GM19238 (cell line): ENCODE measurements around the gene KLHDC3.
"Not testable (repeated sequence)": the region's sequence is repeated elsewhere in the genome, so short reads cannot be mapped to it uniquely, and the experiment has no call there.

Source experiments
- DNase-seq: peaks from one replicate; pipeline ENCODE4 v3.0.0; 2011; ENCODE audit warnings: low spot score; ENCODE audit not compliant: insufficient read length

KLHDC3 gene

DNA sequence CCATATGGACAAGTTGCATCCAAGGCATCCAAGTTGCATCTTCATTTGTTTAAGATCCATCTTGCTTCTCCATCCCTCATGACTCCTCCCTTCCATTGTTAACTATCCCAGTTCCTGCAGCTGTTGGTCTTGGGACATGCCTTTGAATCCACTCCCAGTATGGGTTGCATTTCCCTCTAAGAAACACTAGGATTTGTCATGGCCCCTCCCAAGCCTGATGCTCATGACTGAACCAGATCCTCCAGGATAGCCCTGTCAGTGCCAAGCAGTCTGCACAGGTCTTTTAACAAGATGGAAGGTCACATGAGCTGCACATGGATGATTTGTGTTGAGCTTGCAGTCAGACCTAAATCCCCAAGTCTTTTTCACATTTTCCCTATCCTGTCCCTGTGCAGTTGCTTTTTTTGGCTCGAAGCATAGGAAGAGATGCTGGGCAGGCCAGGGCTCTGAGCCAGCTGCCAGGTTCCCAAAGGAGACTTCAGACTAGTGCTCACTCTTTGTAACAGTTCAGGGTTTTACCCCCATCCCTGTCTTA, 25.5 kb upstream of the KLHDC3 start:
- no peak for DNase-seq

DNA sequence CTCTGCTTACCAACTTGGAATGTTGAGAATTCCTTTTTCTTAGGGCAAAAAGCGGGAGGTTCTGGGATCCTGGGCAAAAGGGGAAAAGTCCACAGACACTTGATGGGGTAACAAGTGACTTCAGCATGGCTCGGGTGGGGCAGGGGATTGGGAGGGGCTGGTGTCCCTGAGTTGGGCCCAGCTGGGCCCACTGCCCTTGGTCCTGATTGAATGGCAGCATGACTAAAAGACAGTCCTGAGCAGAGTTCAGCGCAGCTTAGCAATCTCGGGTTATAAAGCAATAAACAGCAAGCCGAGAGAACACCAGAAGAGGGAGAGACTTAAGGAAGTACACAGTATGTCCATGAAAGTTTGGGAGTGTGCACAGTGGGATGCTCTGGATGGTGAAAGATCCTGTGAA, 24.1 kb upstream of the KLHDC3 start:
- no peak for DNase-seq

DNA sequence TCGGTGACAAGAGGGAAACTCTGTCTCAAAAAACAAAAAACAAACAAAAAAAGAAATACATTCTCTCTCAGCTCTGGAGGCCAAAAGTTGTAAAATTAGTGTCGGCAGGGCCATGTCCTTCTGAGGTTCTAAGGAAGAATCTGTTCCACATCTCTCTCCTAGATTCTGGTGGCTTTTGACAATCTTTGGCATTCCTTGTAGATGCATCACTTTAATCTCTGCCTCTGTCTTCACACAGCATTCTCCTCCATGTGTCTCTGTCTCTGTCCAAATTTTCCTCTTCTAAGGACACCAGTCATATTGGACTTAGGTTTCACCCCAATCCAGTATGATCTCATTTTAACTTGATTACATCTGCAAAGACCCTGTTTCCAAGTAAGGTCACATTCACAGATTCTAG, 20.6 kb upstream of the KLHDC3 start:
- no peak for DNase-seq

DNA sequence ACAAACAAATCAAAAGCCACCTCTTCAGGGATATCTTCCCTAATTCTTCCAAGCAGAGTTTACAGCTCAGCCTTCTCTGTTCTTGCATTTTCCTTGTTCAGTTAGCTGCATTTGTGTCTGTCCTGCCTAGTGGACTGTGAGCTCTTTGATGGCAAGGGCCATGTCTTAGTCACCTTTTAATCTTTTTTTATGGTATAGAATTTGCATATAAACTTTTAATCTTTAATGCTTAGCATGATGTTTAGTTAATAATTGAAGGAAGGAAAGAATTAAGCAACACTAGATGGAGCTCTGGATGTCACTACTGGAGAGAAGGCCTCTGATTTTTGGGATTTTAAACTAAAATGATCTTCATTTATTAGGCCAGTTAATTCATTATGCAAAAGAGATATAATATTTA, 17.5 kb upstream of the KLHDC3 start:
- no peak for DNase-seq

DNA sequence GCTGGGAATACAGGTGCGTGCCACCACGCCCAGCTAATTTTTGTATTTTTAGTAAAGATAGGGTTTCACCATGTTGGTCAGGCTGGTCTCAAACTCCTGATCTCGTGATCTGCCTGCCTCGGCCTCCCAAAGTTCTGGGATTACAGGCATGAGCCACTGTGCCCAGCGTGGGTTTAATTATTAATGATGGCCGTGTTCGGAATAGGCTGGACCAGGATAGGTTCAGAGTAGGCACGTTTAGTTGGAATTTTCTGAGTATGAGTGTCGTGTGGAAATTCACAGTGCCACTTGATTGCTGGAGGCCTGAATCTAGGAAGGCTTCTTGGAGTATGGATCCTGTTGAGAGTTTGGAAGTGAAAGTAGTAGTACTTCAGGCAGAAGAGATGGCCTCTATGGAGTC, 15.8 kb upstream of the KLHDC3 start:
- DNase-seq: not testable (repeated sequence)

DNA sequence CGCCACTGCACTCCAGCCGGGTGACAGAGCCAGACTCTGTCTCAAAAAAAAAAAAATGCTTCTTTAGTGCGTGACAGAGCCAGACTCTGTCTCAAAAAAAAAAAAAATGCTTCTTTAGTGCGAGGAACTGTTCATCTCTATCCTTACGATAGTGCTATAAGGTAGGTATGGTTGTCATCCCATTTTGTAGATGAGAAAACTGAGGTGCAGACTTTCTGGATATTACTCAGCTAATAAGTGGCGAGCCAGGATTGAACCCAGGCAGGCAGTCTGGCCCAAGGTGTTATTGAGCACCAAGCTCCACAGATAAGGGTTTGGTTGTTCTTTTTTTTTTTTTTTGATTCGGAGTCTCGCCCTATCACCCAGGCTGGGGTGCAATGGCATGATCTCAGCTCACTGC, 12.2 kb upstream of the KLHDC3 start:
- DNase-seq: no peak

DNA sequence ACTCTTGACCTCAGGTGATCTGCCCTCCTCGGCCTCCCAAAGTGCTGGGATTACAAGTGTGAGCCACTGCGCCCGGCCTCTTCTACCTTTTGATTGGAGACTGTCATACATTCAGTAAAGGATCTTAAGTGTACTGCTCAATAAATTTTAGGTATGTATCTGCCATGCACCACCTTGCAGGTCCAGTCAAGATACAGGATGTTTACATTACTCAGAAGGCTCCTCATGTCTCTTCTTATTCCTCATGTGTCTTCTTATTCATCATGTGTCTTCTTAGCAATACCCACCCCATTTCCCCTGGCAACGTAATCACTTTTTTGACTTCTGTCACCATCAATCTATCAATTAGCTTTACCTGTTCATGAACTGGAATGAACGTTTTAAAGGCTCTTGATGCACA, 8.2 kb upstream of the KLHDC3 start:
- no peak for DNase-seq

DNA sequence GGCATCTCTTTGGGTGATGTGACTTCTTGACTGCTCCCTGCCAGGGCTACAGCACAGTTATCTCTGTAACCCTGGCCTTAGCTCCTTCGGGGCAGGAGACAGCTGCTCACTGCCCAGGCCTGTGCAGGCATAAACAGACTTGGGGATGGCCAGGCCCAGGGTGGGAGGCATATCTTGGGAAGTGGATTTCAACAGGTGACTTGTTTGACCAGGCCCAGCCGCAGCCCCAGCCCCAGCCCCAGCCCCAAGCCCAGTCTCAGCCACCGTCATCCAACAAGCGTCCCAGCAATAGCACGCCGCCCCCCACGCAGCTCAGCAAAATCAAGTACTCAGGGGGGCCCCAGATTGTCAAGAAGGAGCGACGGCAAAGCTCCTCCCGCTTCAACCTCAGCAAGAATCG, 7.8 kb upstream of the KLHDC3 start:
- DNase-seq: no peak

DNA sequence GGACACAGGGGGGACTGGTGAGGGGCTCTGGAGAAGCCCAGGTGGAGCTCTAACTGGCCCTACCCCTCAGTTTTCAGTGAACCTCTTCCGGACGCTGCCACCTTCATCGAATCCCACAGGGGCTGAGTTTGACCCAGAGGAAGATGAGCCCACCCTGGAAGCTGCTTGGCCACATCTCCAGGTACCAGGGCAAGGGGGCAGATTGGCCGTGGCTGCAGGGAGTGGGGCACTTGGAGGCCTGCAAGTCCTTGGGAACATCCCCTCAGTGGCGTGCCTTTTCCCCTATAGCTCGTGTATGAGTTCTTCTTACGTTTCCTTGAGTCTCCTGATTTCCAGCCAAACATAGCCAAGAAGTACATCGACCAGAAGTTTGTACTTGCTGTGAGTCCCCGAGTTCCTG, 6.9 kb upstream of the KLHDC3 start:
- no peak for DNase-seq

DNA sequence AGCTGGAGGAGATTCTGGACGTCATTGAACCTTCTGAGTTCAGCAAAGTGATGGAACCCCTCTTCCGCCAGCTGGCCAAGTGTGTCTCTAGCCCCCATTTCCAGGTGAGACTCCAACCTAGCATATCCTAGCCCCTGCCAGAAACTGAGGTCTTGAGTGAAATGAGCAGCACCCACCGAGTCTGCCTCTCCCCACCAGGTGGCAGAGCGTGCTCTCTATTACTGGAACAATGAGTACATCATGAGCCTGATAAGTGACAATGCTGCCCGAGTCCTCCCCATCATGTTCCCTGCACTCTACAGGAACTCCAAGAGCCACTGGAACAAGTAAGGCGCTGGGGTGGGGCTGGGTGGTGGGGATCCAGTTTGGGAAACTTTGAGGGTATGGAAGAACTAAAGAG, 4.9 kb upstream of the KLHDC3 start:
- no peak for DNase-seq

DNA sequence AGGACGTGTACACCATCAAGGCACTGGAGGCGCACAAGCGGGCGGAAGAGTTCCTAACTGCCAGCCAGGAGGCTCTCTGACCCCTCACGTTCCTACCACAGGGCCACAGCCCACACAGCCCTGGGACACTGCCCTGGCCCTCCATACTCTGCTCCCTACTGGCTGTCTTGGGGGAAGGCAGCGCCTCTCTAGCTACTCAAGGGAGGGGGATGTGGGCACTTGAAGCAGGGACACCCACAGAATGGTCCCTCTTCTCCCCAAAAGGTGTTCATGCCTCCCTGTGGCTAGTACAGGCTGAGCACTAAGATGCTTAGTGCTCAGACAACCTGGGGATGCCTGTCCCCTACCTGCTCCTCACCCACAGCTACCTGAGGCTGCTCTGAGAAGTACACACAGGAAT, 2.8 kb upstream of the KLHDC3 start:
- no peak for DNase-seq

DNA sequence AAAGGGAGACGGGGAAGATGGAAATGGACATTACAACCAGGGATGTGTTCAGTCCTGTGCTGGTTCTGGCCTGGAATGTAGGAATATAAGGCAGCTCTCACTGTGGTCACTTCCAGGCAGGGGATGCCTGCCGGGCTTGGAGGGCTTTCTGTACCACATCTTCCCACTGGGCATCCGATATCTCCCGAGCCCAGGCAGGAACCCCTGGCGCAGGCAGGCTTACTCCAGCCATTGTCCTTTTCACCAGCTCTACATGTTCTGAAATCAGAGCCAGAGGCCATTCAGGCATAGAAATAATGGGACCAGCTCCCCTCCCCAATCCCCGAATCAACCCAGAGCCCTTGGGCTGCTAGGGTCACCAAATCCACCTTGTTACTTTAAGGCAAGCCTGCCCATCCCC, 1.7 kb upstream of the KLHDC3 start:
- DNase-seq: no peak

DNA sequence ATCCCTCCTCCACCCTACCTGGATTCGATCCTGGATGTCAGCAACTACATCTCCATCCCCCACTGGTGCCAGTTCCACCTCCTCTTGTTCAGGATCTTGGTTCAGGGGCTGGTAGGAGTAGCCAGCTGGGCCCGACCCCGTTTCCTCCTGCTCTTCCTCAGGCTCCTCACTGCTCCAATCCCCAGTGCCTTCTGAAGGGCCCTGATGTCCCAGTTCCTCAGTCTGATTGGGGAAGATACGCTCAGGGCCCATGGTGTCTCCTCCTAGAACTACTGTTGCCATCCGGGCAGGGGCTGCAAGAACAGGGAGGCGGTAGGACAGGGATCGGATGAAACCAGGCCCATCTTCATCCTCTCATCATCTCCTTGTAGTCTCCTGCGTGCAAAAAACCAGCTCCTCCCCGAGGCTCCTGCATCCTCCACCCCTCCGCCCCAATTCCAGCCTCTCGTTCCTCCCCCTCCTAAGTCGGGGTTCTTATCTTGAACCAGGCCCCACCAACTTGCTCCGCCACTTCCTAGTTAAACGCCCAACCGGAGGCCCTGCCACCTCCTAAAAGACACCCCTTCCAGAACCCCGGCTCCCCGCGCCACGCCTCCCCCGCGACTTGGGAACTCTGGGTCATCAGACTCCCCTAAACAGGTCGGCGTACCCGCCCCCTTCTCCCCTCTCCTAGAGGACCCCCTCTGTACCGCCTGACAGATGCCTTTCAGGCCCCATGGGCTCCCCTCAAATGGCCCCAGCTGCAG, 779 bp upstream of the KLHDC3 start:
- no peak for DNase-seq

DNA sequence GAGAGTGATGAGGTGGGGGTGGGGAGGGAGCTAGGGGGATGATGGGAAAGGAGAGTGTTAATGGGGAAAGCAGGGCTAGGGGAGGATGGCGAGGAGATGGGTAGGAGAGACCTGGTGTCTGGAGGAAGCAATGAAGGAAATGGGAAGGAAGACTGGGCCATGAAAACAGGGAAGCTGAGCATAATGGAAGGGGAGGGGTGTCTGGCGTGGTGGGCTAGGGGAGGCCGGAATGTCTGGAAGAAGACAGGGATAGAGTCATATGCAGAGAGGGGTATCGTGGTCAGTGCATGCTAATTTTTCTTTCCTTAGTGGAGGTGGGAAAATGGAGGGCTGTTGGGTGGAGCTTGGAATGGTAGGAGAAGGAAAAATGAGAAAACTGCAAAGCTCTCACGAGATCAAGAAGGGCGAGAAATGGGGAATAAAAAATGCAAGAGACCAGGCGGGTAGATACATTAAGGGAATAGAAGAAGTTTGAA, 423 bp downstream of the KLHDC3 start:
- DNase-seq: no peak

DNA sequence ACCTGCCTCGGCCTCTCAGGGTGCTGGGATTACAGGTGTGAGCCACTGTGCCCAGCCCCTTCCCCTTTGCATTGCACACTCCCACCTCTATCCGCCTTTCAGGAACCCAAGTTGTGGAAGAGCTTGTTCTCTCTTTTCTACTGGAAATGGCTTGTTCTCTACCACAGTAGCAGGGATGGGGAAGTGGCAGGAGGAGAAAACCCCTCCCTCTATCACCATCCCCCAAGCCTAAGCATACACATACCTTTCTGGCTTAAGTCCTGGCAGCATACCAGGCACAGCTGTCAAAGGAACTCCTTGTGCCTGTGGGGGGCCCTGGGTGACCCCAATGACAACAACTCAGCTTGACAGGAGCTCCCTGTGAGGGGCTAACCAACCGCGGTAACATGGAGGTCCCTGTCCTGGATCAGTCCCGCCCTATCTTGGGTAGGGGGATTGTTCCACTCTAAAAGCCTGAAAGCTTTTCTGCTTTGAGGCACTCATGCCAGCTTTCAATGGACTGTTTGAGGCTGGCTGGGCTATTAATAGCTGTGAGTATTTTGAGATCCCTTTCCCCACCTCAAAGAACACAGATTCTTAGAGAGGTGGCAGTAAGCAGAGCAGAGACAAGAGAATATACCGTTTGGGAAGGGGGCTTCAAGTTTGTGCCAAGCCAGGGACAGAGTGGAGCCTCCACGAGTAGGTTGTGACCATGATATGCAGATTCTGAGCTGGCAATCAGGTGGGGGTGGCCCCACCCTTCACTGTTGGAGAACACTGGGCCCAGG, 2.3 kb downstream of the KLHDC3 start:
- DNase-seq: no peak

DNA sequence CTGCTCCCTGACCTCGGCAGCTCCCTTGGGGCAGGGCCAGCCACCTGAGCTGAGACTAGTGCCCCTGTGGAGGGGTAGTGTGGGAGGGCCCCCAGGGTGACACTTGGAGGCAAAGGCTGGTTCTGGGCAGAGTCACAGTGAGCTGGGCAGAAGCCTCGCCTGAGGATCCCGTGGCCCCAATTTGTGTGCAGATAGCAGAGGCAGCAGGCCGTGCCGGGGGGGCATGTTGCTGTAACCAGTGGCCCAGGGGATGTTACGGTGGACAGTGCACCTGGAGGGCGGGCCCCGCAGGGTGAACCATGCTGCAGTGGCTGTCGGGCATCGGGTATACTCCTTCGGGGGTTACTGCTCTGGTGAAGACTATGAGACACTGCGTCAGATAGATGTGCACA, 2.9 kb downstream of the KLHDC3 start:
- no peak for DNase-seq

DNA sequence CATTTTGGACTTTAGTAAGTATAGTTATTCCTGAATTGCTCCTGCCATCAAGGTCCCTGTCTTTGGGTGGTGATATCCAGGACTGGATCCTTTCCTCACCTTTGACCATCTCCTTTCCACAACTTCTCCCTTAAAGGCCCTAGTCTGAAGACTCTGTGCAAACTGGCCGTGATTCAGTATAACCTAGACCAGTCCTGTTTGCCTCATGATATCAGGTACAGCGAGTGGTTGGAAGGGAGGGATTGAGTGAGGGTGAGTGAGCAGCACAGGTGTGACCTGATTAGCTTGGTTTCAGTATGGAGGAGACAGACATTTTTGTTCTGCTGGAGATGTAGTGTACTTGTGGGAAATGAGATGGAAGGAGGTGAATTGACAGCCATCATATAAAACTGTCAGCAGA, 5.1 kb downstream of the KLHDC3 start:
- no peak for DNase-seq

DNA sequence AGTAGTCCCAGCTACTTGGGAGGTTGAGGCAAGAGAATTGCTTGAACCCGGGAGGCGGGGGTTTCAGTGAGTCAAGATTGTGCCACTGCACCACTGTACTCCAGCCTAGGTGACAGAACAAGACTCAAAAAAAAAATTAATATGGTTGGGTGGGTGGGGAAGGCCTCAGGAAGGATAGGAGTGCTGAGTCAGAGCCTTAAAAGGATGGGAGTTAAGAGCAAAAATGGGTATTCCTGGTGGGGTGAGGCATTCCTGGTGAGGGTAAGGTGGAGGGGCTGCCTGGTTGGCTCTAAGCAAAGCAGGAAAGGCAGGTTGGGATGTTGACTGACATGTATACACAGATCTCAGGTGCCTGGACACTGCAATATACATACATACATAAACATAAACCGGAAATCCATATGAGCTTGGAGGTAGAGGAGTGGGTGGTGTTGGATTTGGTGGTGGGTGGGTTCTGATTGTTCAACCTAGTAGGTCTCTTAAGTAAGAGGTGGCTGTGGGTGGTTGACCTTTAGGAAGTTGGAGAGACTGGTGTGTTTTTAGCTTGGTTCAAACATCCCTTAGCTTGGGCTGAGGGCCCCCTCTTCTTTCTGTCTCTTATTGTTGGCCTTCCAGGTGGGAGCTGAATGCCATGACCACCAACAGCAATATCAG, 6.1 kb downstream of the KLHDC3 start:
- DNase-seq: no peak

DNA sequence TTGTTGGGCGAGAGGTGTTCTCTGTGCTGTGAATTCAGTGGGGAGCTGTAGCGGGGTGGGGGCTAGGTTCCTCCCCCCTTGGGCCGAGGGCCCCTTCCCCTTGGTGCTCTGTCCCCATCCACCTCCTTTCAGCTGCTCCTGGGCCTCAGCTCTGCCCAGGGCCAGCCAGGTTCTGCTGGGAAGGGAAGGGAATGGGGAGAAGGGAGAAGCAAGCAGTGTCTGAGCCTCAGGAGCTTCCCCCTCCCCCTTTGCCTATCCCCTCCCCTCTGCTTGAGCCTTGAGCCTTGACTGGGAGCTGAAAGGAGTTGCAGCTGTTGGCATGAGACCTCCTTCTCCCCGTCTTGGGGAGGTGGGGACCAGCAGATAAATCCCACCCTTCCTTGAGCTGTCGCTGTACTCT, 6.8 kb downstream of the KLHDC3 start:
- DNase-seq: no peak

DNA sequence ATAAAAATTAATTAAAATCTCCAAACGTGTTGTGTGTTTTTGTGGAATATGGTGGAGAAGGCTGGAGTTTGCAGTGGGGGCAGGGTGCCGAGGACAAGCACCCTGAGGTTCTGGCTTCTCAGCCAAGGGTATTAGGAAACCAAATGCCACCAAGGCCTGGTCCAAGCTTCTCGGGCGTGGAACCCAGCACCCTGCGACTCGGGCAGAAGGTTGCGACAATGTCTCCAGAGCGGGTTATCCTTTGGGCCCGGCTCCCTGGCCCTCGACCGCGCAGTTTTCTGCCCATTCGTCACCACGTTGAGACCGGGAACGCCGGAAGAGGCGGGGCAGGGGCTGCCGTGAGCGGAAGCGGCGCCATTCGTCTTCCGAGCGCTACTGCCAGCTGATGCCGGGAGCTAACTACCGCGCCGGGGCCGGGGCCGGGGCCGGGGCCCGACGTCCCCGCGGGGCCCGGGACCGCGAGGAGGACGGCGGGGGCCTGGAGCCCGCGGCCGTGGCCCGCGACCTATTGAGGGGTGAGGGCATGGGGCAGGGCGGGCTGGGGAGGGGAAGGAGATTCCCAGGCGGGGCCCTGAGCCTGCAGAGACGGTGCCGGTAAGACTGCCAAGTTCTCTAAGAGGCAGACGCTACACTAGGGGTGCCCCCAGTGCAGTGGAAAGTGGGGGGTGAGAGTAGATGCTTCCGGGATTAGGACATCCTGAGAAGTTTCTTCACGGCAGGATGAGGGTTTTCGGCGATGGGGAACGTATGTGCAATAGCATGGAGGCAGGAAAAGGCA, 7.4 kb downstream of the KLHDC3 start, which contains the start of gene RRP36:
Gene RRP36 (plus strand): TSS at position 354 of the 778 bp plus-strand sequence. CDS start 32 bp downstream, at position 386.
- peak; percentile 88 for DNase-seq

DNA sequence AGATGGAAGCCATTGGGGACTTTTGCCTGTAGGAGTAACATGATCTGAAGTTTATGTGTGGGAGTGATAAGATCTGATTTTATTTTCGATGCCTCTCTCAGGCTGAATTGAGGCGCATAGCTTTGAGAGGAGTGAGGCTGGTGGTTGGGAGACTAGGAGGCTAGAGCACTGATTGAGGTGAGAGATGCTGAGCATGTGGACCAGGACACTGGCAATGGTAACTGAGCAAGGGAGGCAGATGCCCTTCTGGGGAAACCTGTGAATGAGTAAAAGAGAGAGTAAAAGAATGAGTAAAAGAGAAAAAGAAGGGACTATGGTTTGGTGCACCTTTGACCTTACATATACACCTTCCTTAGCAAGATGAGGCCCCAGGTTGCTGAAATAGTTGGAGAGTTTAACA, 10.4 kb downstream of the KLHDC3 start:
- no peak for DNase-seq
